ENCODE data around the gene MUC5B.
A peak's percentile ranks its signal among the peaks of the same experiment; 100 is the strongest.

MUC5B gene

GRCh38 chr11:1223346-1224110, 662 bp downstream of the MUC5B start:
- no peak for TF ChIP-seq CTCF (IDR thresholded peaks at IDR 0.05; ENCODE audit: low read length, missing control alignments)
- no peak overlapping the region for H3K4me3 ChIP-seq (replicated peaks; ENCODE audit: low read depth, low read length)
- DNase-seq (ENCODE audit: low read depth) = no peak

GRCh38 chr11:1224111-1224490, 1.2 kb downstream of the MUC5B start:
- no peak for DNase-seq (ENCODE audit: low read depth)
- H3K4me3 ChIP-seq (replicated peaks; ENCODE audit: low read depth, low read length) = no peak overlapping the region
- no peak for TF ChIP-seq CTCF (IDR thresholded peaks at IDR 0.05; ENCODE audit: low read length, missing control alignments)

- no peak for TF ChIP-seq CTCF (IDR thresholded peaks at IDR 0.05; ENCODE audit: low read length, missing control alignments)
Observed at GRCh38 chr11:1224491-1225385, 1.9 kb downstream of the MUC5B start.

GRCh38 chr11:1225386-1226225, 2.7 kb downstream of the MUC5B start:
- no peak overlapping the region for H3K4me3 ChIP-seq (replicated peaks; ENCODE audit: low read depth, low read length)
- TF ChIP-seq CTCF (IDR thresholded peaks at IDR 0.05; ENCODE audit: low read length, missing control alignments) = no peak
- no peak for DNase-seq (ENCODE audit: low read depth)

More at GRCh38 chr11:1224491-1225385, 1.9 kb downstream of the MUC5B start:
- DNase-seq (ENCODE audit: low read depth) = no peak
- H3K4me3 ChIP-seq (replicated peaks; ENCODE audit: low read depth, low read length) = no peak overlapping the region

GRCh38 chr11:1226226-1226985, 3.5 kb downstream of the MUC5B start:
- no peak overlapping the region for H3K4me3 ChIP-seq (replicated peaks; ENCODE audit: low read depth, low read length)
- no peak for TF ChIP-seq CTCF (IDR thresholded peaks at IDR 0.05; ENCODE audit: low read length, missing control alignments)
- no peak for DNase-seq (ENCODE audit: low read depth)

- TF ChIP-seq CTCF (IDR thresholded peaks at IDR 0.05; ENCODE audit: low read length, missing control alignments) = peak; percentile 29
- peak; percentile 4 for DNase-seq (ENCODE audit: low read depth)
- no peak overlapping the region for H3K4me3 ChIP-seq (replicated peaks; ENCODE audit: low read depth, low read length)
Observed at GRCh38 chr11:1226986-1227550, 4.2 kb downstream of the MUC5B start.

All from fibroblast of pulmonary artery (primary cell).